Naive thymus-derived CD4-positive, alpha-beta T cell (primary cell): ENCODE measurements around the gene ANTXR2. TPM values are rescaled to one million over a fixed set of nuclear protein-coding genes. Genes with fewer than 3 reads are reported as not detected.
"Not testable (repeated sequence)": the region's sequence is repeated elsewhere in the genome, so short reads cannot be mapped to it uniquely, and the experiment has no call there.

Experiments
- ATAC-seq: fragments of 150-1000 bp; cut with Tn5 transposase; 2 replicates; pipeline ENCODE4 v1.10.0; 2021; ENCODE audit warnings: mild to moderate bottlenecking, moderate library complexity
- CTCF ChIA-PET: fragments of 350-600 bp; sonication (Branson Sonifier 250); formaldehyde crosslinking; loops from one replicate; lab custom pipeline; 2021; ENCODE audit warnings: antibody characterized with exemption; lab: Charles Lee
- POLR2A ChIA-PET: fragments of 350-600 bp; sonication (Branson Sonifier 250); formaldehyde crosslinking; loops from one replicate; lab custom pipeline; 2021; ENCODE audit warnings: antibody characterized with exemption, inconsistent platforms; lab: Charles Lee
- DNase-seq, 9 donors: peaks; one replicate each; pipeline versions ENCODE4 v3.0.0 to v3.0.0-alpha.2; 2020 to 2022; ENCODE audit warnings: mixed read lengths in 1 of 9
- H3K27ac ChIP-seq: one replicate; pipeline ENCODE4 v1.7.0; 2013; ENCODE audit warnings: mild to moderate bottlenecking, low read depth, low read length, moderate library complexity
- H3K27me3 ChIP-seq, 2 donors: one replicate each; pipeline ENCODE4 v1.7.0; 2013; ENCODE audit warnings: low read length in 2 of 2, mild to moderate bottlenecking in 2 of 2, moderate library complexity in 2 of 2; ENCODE audit not compliant: control insufficient read depth in 2 of 2, insufficient read depth in 2 of 2
- H3K36me3 ChIP-seq, 3 experiments: 1 replicate in 2 of 3; 2 replicates in 1 of 3; pipeline ENCODE4 v1.7.0; 2013; ENCODE audit warnings: low read length in 3 of 3, mild to moderate bottlenecking in 3 of 3, moderate library complexity in 1 of 3; ENCODE audit not compliant: insufficient read depth in 3 of 3, control insufficient read depth in 2 of 3
- H3K4me1 ChIP-seq, 2 donors: one replicate each; pipeline ENCODE4 v1.7.0; 2013; ENCODE audit warnings: low read length in 2 of 2, mild to moderate bottlenecking in 2 of 2, moderate library complexity in 1 of 2; ENCODE audit not compliant: control insufficient read depth in 2 of 2, insufficient read depth in 2 of 2
- H3K4me3 ChIP-seq: 2 replicates; pipeline ENCODE4 v1.7.0; 2013; ENCODE audit warnings: mild to moderate bottlenecking, low read length
- H3K9me3 ChIP-seq, 3 experiments: 1 replicate in 2 of 3; 2 replicates in 1 of 3; pipeline ENCODE4 v1.7.0; 2013; ENCODE audit warnings: low read length in 3 of 3; ENCODE audit not compliant: control insufficient read depth in 2 of 3
- H3K27ac Mint-ChIP-seq, 9 donors: one replicate each; pipeline ENCODE4 v1.8.0; 2020 to 2022; ENCODE audit warnings: mixed read lengths in 9 of 9, mild to moderate bottlenecking in 8 of 9, moderate library complexity in 5 of 9, inconsistent platforms in 2 of 9
- H3K27me3 Mint-ChIP-seq, 5 donors: one replicate each; pipeline ENCODE4 v1.8.0; 2021 to 2022; ENCODE audit warnings: mixed read lengths in 5 of 5, mild to moderate bottlenecking in 1 of 5
- H3K36me3 Mint-ChIP-seq, 5 donors: one replicate each; pipeline ENCODE4 v1.8.0; 2020 to 2022; ENCODE audit warnings: mixed read lengths in 5 of 5, mild to moderate bottlenecking in 3 of 5, inconsistent platforms in 1 of 5
- H3K4me1 Mint-ChIP-seq, 7 donors: one replicate each; pipeline ENCODE4 v1.8.0; 2020 to 2022; ENCODE audit warnings: mixed read lengths in 7 of 7, mild to moderate bottlenecking in 3 of 7, inconsistent platforms in 1 of 7
- H3K4me3 Mint-ChIP-seq, 10 donors: one replicate each; pipeline ENCODE4 v1.8.0; 2020 to 2022; ENCODE audit warnings: mild to moderate bottlenecking in 10 of 10, mixed read lengths in 10 of 10, moderate library complexity in 6 of 10, inconsistent platforms in 2 of 10
- H3K9me3 Mint-ChIP-seq, 11 donors: one replicate each; pipeline ENCODE4 v1.8.0; 2020 to 2022; ENCODE audit warnings: mixed read lengths in 11 of 11, mild to moderate bottlenecking in 4 of 11, inconsistent platforms in 1 of 11, moderate library complexity in 1 of 11
- intact Hi-C, 2 donors: fragments of 100-400 bp; cut with micrococcal nuclease; formaldehyde crosslinking; loops; one replicate each; pipeline ENCODE4 v1.15.1; 2023
- polyA plus RNA-seq, 2 donors: library from polyadenylated mRNA; unstranded; fragments of 300-500 nt; fragmentation: Illumina TruSeq; gene quantifications; one replicate each; pipeline ENCODE4 v1.2.3, GENCODE V29; 2021
- total RNA-seq, 6 experiments: library from RNA in 5 of 6; stranded (reverse) in 5 of 6; gene quantifications; 1 replicate in 5 of 6; 2 replicates in 1 of 6; pipeline ENCODE4 v1.2.3 and lab custom pipeline; 2021 to 2026

The ANTXR2 gene
- total and polyA plus RNA-seq, 7 experiments from 2014 or later, result 20.3 to 69.8 (median 42.2) TPM

GRCh38 chr4:80005863-80006262, 67.2 kb downstream of the ANTXR2 start:
- peaks cover 17 to 50% (median 37%) of the 10 kb centered on the region in 7 donors for H3K4me1 Mint-ChIP-seq
- no peak for DNase-seq
- CTCF ChIA-PET, result no interaction called here
- intact Hi-C loops, result loop anchor here in 1 of 2 donors (2.0 to 5.0 kb wide), 4 partner anchors 53 to 176 kb away; partner anchors contain the start of gene ANTXR2
- no peak overlapping the region for H3K4me3 ChIP-seq
- H3K4me1 ChIP-seq, result peaks cover 12 to 22% of the 10 kb centered on the region in 2 donors
- H3K9me3 Mint-ChIP-seq, result peaks cover 3 to 21% (median 10%) of the 10 kb centered on the region in 11 donors
- no peaks in the 10 kb centered on the region for H3K27me3 ChIP-seq
- peaks cover 0 to 4% (median 0%) of the 10 kb centered on the region in 3 experiments for H3K9me3 ChIP-seq
- no peak overlapping the region for H3K27ac ChIP-seq
- peaks cover 6 to 66% (median 65%) of the 10 kb centered on the region in 5 donors for H3K36me3 Mint-ChIP-seq
- no peaks in the 10 kb centered on the region for H3K27me3 Mint-ChIP-seq
- peaks cover 0 to 3% (median 0%) of the 10 kb centered on the region in 3 experiments for H3K36me3 ChIP-seq
- no peak for ATAC-seq
- H3K27ac Mint-ChIP-seq, result peak overlapping the region in 3 of 9 donors; percentile 9 to 84 (median 34)
- peak overlapping the region in 1 of 10 donors; percentile 41 for H3K4me3 Mint-ChIP-seq
- POLR2A ChIA-PET, result no interaction called here

GRCh38 chr4:80004319-80004718, 68.7 kb downstream of the ANTXR2 start:
- ATAC-seq (no peak), DNase-seq (no peak)
- Mint-ChIP-seq H3K4me1 (peaks cover 13 to 43% (median 30%) of the 10 kb centered on the region in 7 donors), H3K27ac (no peak overlapping the region), H3K4me3 (peak overlapping the region in 1 of 10 donors; percentile 8), H3K36me3 (peaks cover 6 to 65% (median 61%) of the 10 kb centered on the region in 5 donors), H3K27me3 (no peaks in the 10 kb centered on the region), H3K9me3 (peaks cover 3 to 21% (median 9%) of the 10 kb centered on the region in 11 donors)
- peaks cover 0 to 4% (median 0%) of the 10 kb centered on the region in 3 experiments for H3K9me3 ChIP-seq
- H3K4me1 ChIP-seq, result peaks cover 12 to 20% of the 10 kb centered on the region in 2 donors
- H3K4me3 ChIP-seq, result no peak overlapping the region
- H3K36me3 ChIP-seq, result peaks cover 0 to 3% (median 0%) of the 10 kb centered on the region in 3 experiments
- H3K27me3 ChIP-seq, result no peaks in the 10 kb centered on the region
- ChIA-PET POLR2A (no interaction called here), CTCF (no interaction called here)
- intact Hi-C loops, result no loop called here
- H3K27ac ChIP-seq, result no peak overlapping the region

GRCh38 chr4:80002559-80002958, 70.5 kb downstream of the ANTXR2 start:
- Mint-ChIP-seq H3K9me3 (peaks cover 3 to 21% (median 10%) of the 10 kb centered on the region in 11 donors), H3K4me1 (peaks cover 15 to 43% (median 32%) of the 10 kb centered on the region in 7 donors), H3K36me3 (peaks cover 6 to 57% (median 49%) of the 10 kb centered on the region in 5 donors)
- H3K4me1 ChIP-seq, result peaks cover 10 to 13% of the 10 kb centered on the region in 2 donors
- intact Hi-C loops, H3K27ac Mint-ChIP-seq, POLR2A ChIA-PET, H3K27me3 ChIP-seq, H3K9me3 ChIP-seq, H3K27me3 Mint-ChIP-seq, H3K4me3 Mint-ChIP-seq, CTCF ChIA-PET, H3K36me3 ChIP-seq, ATAC-seq, DNase-seq, H3K4me3 ChIP-seq, H3K27ac ChIP-seq: not testable (repeated sequence)

DNA sequence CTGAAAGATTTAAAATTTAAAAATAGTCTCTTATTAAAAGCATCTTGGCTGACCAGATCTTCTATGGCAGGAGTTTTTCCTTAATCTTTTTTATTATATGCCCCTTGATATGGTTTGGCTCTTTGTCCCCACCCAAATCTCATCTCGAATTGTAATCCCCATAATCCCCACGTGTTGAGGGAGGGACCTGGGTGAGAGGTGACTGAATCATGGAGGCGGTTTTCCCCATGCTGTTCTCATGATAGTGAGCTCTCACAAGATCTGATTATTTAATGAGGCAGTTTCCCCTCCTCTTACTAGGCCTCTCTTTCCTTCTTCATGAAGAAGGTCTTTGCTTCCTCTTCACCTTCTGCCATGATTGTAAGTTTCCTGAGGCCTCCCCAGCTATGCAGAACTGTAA, 74.0 kb downstream of the ANTXR2 start:
- peaks cover 0 to 47% (median 31%) of the 10 kb centered on the region in 5 donors for H3K36me3 Mint-ChIP-seq
- CTCF ChIA-PET, DNase-seq, H3K4me1 ChIP-seq, H3K9me3 ChIP-seq, H3K36me3 ChIP-seq, H3K4me3 ChIP-seq, H3K4me3 Mint-ChIP-seq, H3K27me3 Mint-ChIP-seq, ATAC-seq, H3K27ac ChIP-seq, intact Hi-C loops, POLR2A ChIA-PET, H3K9me3 Mint-ChIP-seq, H3K27me3 ChIP-seq: not testable (repeated sequence)
- peak overlapping the region in 1 of 9 donors; percentile 63 for H3K27ac Mint-ChIP-seq
- peaks cover 14 to 48% (median 38%) of the 10 kb centered on the region in 7 donors for H3K4me1 Mint-ChIP-seq

- ChIA-PET POLR2A (no interaction called here), CTCF (no interaction called here)
- no peak overlapping the region for H3K27ac Mint-ChIP-seq
- H3K27me3 Mint-ChIP-seq, result no peaks in the 10 kb centered on the region
- H3K36me3 ChIP-seq, result no peaks in the 10 kb centered on the region
- DNase-seq (no peak), ATAC-seq (no peak)
- H3K4me1 ChIP-seq, result no peaks in the 10 kb centered on the region
- H3K9me3 ChIP-seq, result no peaks in the 10 kb centered on the region
- peaks cover 14 to 56% (median 45%) of the 10 kb centered on the region in 7 donors for H3K4me1 Mint-ChIP-seq
- H3K4me3 Mint-ChIP-seq, result peak overlapping the region in 1 of 10 donors; percentile 16
- H3K36me3 Mint-ChIP-seq, result peaks cover 0 to 48% (median 30%) of the 10 kb centered on the region in 5 donors
- no peak overlapping the region for H3K4me3 ChIP-seq
- no peak overlapping the region for H3K27ac ChIP-seq
- intact Hi-C loops, result no loop called here
- no peaks in the 10 kb centered on the region for H3K27me3 ChIP-seq
- H3K9me3 Mint-ChIP-seq, result peaks cover 0 to 9% (median 0%) of the 10 kb centered on the region in 11 donors
Observed at GRCh38 chr4:79998201-79998600, 74.8 kb downstream of the ANTXR2 start.

DNA sequence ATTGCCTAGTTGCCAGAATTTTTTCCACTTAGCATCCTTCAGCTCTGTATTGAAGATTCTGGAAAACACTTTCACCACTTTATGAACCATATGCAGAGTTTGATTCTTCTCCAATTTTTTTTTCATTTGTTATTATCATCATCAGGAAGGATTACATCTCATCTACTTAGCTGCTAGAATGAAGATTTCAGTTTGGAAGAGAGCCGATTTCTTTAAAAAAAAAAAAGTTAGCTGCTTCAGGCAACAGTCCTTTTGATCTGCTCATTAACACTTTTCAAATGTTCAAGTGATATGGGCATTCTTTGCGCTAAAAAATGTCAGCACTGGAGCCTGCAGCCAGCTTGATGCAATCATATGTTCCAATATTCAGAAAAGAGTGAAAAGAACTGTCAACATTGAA, 76.2 kb downstream of the ANTXR2 start:
- H3K4me1 ChIP-seq, result no peaks in the 10 kb centered on the region
- Mint-ChIP-seq H3K4me1 (peaks cover 14 to 63% (median 52%) of the 10 kb centered on the region in 7 donors), H3K27ac (peak overlapping the region in 1 of 9 donors; percentile 71), H3K9me3 (peaks cover 0 to 7% (median 0%) of the 10 kb centered on the region in 11 donors), H3K27me3 (no peaks in the 10 kb centered on the region), H3K4me3 (no peak overlapping the region), H3K36me3 (peaks cover 0 to 46% (median 36%) of the 10 kb centered on the region in 5 donors)
- no peaks in the 10 kb centered on the region for H3K9me3 ChIP-seq
- POLR2A ChIA-PET, result no interaction called here
- DNase-seq (no peak), ATAC-seq (no peak)
- H3K27ac ChIP-seq, result no peak overlapping the region
- H3K27me3 ChIP-seq, result no peaks in the 10 kb centered on the region
- H3K36me3 ChIP-seq, result no peaks in the 10 kb centered on the region
- H3K4me3 ChIP-seq, result no peak overlapping the region
- intact Hi-C loops, result no loop called here
- CTCF ChIA-PET, result interaction anchor here (0.6 kb wide), 1 partner anchor 12 kb away, joined by 3 read pairs; no protein-coding TSS in a partner anchor
